Stimulated activated naive CD4-positive, alpha-beta T cell (primary cell): ENCODE results near the gene JAZF1.

ENCODE experiments used
- DNase-seq, 6 experiments: peaks; one replicate each; lab custom pipeline; 2025; lab: John Stamatoyannopoulos, UW

The JAZF1 gene

GRCh38 chr7:27967639-27968038 is 213.0 kb downstream of the JAZF1 start:
- DNase-seq, result no peak

- DNase-seq, result no peak
Observed at GRCh38 chr7:27966219-27966780, 214.3 kb downstream of the JAZF1 start.

- DNase-seq, result no peak
Observed at GRCh38 chr7:27965650-27966049, 214.9 kb downstream of the JAZF1 start.

GRCh38 chr7:27964820-27965219 is 215.8 kb downstream of the JAZF1 start:
- no peak for DNase-seq

GRCh38 chr7:27963056-27963455 is 217.5 kb downstream of the JAZF1 start:
- no peak for DNase-seq

GRCh38 chr7:27962273-27962672 is 218.3 kb downstream of the JAZF1 start:
- DNase-seq, result no peak

GRCh38 chr7:27961255-27961654 is 219.3 kb downstream of the JAZF1 start:
- DNase-seq, result no peak

- no peak for DNase-seq
Observed at GRCh38 chr7:27960415-27960814, 220.2 kb downstream of the JAZF1 start.

GRCh38 chr7:27958933-27959548 is 221.6 kb downstream of the JAZF1 start:
- DNase-seq, result no peak

GRCh38 chr7:27955596-27955995 is 225.0 kb downstream of the JAZF1 start:
- no peak for DNase-seq

- DNase-seq, result no peak
Observed at GRCh38 chr7:27955011-27955410, 225.6 kb downstream of the JAZF1 start.

- no peak for DNase-seq
Observed at GRCh38 chr7:27953777-27954176, 226.8 kb downstream of the JAZF1 start.

- DNase-seq, result no peak
Observed at GRCh38 chr7:27953361-27953760, 227.2 kb downstream of the JAZF1 start.

- peak in 3 of 6 experiments; percentile 15 to 55 (median 52) for DNase-seq
Observed at GRCh38 chr7:27952456-27953285, 227.9 kb downstream of the JAZF1 start.

- no peak for DNase-seq
Observed at GRCh38 chr7:27950123-27950522, 230.5 kb downstream of the JAZF1 start.

- no peak for DNase-seq
Observed at GRCh38 chr7:27948861-27949260, 231.7 kb downstream of the JAZF1 start.

- DNase-seq, result no peak
Observed at GRCh38 chr7:27947586-27948278, 232.9 kb downstream of the JAZF1 start.

- no peak for DNase-seq
Observed at GRCh38 chr7:27946351-27946750, 234.2 kb downstream of the JAZF1 start.

- DNase-seq, result no peak
Observed at GRCh38 chr7:27945058-27945795, 235.4 kb downstream of the JAZF1 start.

- no peak for DNase-seq
Observed at GRCh38 chr7:27944643-27945042, 236.0 kb downstream of the JAZF1 start.

- no peak for DNase-seq
Observed at GRCh38 chr7:27943241-27943640, 237.4 kb downstream of the JAZF1 start.

GRCh38 chr7:27942711-27943110 is 237.9 kb downstream of the JAZF1 start:
- no peak for DNase-seq
